Activated naive CD4-positive, alpha-beta T cell treated with Interleukin-2 at 50 U/mL for 16 hours (primary cell): Measurements from ENCODE around the gene MBD5.
"Not testable (repeated sequence)": the region's sequence is repeated elsewhere in the genome, so short reads cannot be mapped to it uniquely, and the experiment has no call there.

Experiments
- DNase-seq: peaks from one replicate; pipeline ENCODE4 v3.0.0-alpha.2; 2020

MBD5 gene

DNA sequence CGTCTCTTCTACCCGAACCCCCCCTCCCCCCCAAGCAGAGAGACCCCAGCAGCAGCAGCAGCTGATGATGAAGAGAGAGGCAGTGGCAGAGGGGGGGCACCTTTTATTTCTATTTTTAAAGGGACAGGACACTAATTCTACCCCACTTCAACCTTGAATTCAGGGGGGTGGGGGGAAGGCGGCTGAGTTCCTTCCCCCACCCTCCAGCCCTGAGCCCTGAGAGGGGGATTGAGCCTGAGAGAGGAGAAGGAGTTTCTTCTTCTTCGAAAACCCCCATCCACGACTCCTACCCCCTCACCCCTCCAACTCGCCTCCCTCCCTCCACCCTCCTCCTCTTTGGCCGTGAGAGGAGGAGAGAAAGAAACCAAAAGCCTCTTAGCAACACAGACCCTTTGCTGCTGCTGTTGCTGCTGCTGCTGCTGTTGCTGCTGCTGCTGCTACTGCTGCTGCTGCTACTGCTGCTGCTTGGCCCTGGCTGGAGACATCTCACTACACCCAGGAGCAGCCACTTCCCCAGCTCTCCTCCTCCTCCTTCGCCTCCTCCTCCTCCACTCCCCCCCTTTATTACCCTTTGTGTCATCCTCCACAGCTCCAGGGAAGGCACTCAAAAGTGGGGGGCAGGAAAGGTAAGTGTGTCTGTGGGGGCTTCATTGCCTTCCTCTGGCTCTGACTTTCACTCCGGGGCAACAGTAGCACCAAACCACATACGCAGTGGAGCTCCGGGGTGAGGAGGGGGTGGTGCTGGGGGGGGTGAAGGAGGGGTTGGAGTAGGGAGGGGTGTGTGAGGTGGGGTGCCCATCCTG lies at the start of gene MBD5:
Gene MBD5, plus strand, starts transcription at position 33 of the 803 bp plus-strand sequence.
- peak; percentile 64 for DNase-seq

DNA sequence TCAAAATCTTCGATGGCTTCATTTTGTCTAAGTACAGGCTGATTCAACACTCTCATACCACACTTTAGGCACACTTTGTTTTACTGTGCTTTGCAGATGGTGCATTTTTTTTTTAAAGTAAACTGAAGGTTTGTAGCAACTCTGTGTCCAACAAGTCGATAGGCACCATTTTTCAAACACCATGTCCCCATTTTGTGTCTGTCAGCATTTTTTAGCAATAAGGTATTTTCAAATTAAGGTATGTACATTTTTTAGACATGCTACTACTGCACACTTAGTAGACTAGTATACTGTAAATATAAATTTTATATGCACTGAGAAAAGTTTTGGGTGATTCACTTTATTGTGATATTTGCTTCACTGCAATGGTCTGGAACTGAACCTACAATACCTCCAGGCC lies 44.8 kb upstream of the MBD5 start:
- no peak for DNase-seq

DNA sequence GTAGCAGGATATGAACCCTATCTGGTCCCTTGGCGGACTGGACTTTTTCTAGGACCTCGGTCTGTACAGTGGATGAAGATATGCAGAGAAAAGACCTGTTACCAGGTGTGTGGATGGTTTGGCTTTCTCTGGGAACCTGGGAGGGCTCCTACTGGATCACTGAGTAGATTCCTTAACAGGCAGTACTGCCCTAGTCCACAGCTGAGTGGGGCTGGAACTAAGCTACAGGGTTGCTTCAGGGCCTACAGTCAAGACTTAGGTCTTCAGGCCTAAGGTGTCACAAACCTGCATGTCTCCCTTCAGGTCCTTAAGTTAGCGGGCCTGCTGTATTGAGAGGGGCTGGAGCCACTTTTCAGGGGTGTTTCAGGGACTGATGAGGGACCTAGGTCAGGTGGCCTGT lies 43.2 kb upstream of the MBD5 start:
- no peak for DNase-seq

DNA sequence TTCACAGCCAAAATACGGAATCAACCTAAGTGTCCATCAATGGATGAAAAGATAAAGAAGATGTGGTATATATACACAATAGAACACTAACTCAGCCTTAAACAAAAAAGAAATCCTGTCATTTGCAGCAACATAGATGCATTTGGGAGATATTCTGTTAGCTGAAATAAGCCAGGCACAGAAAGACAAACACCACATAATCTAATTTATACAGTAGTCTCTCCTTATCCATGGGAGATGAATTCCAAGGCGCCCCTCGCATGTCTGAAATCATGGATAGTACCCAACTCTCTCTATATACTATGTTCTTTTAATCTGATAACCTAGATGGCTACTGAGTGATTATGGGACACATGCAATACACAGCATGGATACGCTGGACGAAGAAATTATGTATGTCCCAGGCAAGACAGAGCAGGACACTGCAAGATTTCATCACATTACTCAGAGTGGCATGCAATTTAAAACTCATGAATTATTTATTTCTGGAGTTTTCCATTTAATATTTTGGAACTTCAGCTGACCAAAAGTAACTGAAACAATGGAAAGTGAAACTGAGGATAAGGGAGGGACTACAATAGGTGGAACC lies 39.9 kb upstream of the MBD5 start:
- DNase-seq = no peak

- DNase-seq = no peak
These were observed 31.8 kb upstream of the MBD5 start for GRCh38 chr2:147989102-147989501.

GRCh38 chr2:147989809-147990403 lies 31.0 kb upstream of the MBD5 start:
- DNase-seq = no peak

- DNase-seq = not testable (repeated sequence)
These were observed 25.9 kb upstream of the MBD5 start for GRCh38 chr2:147994965-147995364.

DNA sequence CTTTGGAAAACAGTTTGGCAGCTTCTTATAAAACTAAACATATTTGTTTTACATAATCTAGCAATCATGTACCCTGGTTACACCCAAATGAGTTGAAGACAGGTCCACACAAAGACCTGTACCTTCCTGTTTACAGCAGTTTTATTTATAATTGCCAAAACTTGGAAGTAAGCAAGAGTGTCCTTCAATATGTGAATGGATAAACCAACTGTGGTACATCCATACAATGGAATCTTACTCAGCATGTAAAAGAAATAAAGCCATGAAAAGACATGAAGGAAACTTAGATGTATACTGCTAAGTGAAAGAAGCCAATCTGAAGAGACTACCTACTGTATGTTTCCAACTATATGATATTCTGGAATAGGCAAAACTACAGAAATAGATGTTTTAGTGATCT lies 24.1 kb upstream of the MBD5 start:
- DNase-seq = no peak

GRCh38 chr2:147998203-147998602 lies 22.7 kb upstream of the MBD5 start:
- DNase-seq = no peak

GRCh38 chr2:147999126-147999525 lies 21.8 kb upstream of the MBD5 start:
- no peak for DNase-seq

- no peak for DNase-seq
These were observed 20.8 kb upstream of the MBD5 start for GRCh38 chr2:148000095-148000494.

GRCh38 chr2:148002420-148002819 lies 18.5 kb upstream of the MBD5 start:
- not testable (repeated sequence) for DNase-seq

DNA sequence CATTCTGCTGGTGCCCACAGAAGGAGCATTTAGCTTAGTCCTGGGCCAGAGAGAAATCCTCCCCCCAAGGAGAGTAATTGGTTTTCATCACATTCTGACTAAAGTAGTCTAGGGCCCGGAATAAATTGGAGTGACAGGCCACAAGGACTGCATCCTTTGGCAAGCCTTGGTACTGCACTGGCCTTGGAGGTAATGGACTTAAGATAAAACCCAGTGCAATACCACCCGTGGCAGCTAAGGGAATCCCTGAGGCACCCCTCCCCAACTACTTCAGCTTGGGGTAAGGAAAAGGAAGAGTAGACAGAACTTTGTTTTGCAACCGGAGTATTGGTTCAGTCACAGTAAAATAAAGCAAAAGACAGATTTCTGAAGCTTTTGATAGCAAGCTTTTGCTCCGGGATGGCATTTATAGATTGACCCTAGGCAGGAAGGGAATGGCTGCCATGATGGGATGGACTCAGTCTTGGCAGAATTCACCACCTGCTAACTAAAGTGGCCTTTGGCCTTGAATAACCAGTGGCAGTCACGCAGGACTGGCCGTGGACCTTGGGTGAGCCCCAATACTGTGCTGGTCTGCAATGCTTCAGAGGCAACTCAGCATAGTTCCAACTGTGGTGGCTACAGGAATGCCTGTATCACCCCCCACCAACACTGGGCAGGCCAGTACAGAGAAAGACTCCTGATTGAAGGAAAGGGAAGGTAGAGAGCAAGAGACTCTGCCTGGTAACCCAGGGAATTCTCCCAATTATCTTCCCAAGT lies 14.5 kb upstream of the MBD5 start:
- DNase-seq = no peak

DNA sequence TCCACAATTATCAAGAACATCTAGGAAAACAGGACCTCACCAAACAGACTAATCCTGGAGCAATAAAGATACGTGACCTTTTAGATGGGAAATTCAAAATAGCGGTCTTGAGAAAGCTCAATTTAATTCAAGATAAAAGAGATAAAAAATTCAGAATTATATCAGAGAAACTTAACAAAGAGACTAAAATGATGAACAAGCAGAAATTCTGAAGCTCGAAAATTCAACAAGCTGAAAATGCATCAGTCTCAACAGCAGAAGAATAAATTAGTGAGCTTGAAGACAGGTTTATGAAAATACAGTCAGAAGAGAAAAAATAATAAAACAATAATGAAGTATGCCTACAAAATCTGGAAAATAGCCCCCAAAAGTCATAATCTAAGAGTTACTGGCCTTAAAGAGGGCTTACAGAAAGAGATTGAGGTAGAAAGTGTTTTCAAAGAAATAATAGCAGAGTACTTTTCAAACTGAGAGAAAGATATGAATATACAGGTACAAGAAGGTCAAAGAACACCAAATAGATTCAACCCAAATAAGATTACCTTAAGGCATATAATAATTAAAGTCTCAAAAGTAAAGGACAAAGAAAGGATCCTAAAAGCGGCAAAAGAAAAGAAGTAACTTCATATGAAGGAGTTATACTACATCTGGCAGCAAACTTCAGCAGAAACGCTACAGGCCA lies 13.5 kb upstream of the MBD5 start:
- DNase-seq = no peak

DNA sequence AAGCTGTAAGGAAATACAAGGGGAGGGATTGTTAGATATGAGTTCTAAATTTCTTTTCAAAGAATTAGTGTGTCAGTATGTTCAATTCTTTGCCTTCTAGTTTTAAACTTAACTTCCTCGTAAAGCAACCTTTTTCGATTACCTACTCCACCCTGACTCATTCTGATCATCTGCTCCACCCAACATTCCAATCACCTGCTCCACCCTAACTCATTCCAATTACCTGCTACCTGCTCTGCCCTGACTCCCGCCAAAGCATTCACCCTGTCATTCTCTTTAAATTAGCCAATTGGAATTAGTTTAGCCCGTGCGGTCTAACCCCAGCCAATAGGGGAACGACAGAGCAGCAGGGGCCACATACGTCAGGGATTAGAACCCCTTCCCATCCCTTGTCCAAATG lies 12.5 kb upstream of the MBD5 start:
- DNase-seq = not testable (repeated sequence)

GRCh38 chr2:148013876-148014275 lies 7.0 kb upstream of the MBD5 start:
- DNase-seq = no peak

DNA sequence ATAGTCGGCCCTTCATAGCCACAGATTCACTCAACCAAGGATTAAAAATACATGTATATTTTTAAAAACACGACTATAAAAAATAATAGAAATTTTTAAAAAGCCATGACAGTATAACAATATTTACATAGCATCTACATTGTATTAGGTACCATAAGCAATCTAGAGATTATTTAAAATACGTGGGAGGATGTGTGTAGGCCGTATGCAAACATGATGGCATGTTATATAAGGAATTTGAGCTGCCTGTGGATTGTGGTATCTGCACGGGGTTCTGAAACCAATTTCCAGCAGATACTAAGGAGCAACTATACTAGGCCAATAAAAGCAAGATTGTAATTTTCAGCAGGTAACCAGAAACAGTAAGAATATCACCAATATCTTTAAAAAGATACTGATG lies 6.3 kb upstream of the MBD5 start:
- DNase-seq = no peak

GRCh38 chr2:148020111-148021058 lies 506 bp upstream of the MBD5 start, which contains the start of gene ORC4:
Gene ORC4 (minus strand): TSS chr2:148020737. CDS start chr2:147975958, 44,779 bp downstream.
- peak; percentile 96 for DNase-seq

DNA sequence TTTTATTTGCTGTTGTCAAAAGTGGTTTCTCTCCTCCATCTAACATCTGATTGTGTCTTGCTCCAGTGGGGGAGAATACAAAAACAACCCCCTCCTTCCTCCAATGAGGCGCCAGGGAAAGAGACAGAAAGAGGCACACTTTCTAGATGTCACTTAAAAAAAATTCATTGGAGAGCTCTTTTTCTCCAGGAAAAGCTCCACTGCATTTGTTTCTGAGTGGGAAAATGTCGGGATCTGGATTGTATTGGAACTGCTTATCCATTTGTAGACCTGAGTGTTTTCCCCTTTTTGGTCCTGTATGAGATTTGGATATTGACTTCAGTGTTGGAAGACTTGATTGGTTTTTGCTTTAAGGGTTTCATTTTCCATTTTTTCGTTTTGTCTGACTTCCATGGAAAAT lies 995 bp downstream of the MBD5 start:
- DNase-seq = no peak

DNA sequence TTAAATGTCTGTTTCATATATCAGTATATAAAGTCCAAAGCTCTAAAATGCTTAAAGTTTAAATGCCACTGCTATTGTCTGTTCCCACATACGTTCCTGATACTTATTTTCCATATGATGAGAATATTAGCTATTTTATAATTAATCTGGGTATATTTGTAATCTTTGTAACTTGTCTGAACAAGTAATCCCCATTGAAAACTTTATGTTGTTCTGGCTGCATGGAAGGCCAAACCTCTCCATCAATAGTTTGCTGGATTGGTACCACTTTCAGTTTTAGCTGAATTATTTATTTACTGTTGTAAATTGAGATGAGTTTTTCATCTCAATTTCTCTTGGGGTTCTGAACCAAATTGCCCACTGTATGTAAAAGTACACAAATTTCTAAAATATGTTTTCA lies 1.5 kb downstream of the MBD5 start:
- no peak for DNase-seq

GRCh38 chr2:148022882-148023281 lies 2.0 kb downstream of the MBD5 start:
- no peak for DNase-seq

- no peak for DNase-seq
These were observed 3.0 kb downstream of the MBD5 start for GRCh38 chr2:148023861-148024260.
